Measurements from ENCODE around the gene UBAC1.

UBAC1 gene

GRCh38 chr9:135998016-135998380, 36.8 kb upstream of the UBAC1 start:
- Histone ChIP-seq H3K4me2 (ENCODE audit: low read length) (no peak overlapping the region), H3K4me3 (ENCODE audit: low read length) (no peak overlapping the region), H3K9me3 (ENCODE audit: control insufficient read depth, insufficient read depth, low read length) (no peaks in the 10 kb centered on the region), H3K27me3 (ENCODE audit: control insufficient read depth, low read length) (no peaks in the 10 kb centered on the region), H3K4me1 (ENCODE audit: control insufficient read depth, low read length) (peaks cover 3% of the 10 kb centered on the region), H3F3A (ENCODE audit: control insufficient read depth, insufficient read depth) (no peaks in the 10 kb centered on the region), H3K36me3 (ENCODE audit: control insufficient read depth, low read length) (no peaks in the 10 kb centered on the region), H4K20me1 (ENCODE audit: control insufficient read depth, insufficient read depth, low read depth, low read length) (no peaks in the 10 kb centered on the region), H3K9me2 (replicated peaks; ENCODE audit: control insufficient read depth, low read length) (no peaks in the 10 kb centered on the region), H3K79me2 (ENCODE audit: control insufficient read depth, low read length) (no peaks in the 10 kb centered on the region), H3K27ac (ENCODE audit: low read depth, low read length) (no peak overlapping the region)
- no peak for TF ChIP-seq CTCF (IDR thresholded peaks at IDR 0.05; ENCODE audit: low read depth, low read length, poor library complexity, severe bottlenecking)
- TF ChIP-seq EZH2phosphoT487 (IDR thresholded peaks at IDR 0.05; ENCODE audit: borderline replicate concordance, low read length), result no peak

- no peaks in the 10 kb centered on the region for H3K36me3 ChIP-seq (ENCODE audit: control insufficient read depth, low read length)
- H3K4me2 ChIP-seq (ENCODE audit: low read length), result no peak overlapping the region
- H3K79me2 ChIP-seq (ENCODE audit: control insufficient read depth, low read length), result no peaks in the 10 kb centered on the region
- no peaks in the 10 kb centered on the region for H3F3A ChIP-seq (ENCODE audit: control insufficient read depth, insufficient read depth)
- H4K20me1 ChIP-seq (ENCODE audit: control insufficient read depth, insufficient read depth, low read depth, low read length), result no peaks in the 10 kb centered on the region
- no peak for TF ChIP-seq CTCF (IDR thresholded peaks at IDR 0.05; ENCODE audit: low read depth, low read length, poor library complexity, severe bottlenecking)
- no peak for TF ChIP-seq EZH2phosphoT487 (IDR thresholded peaks at IDR 0.05; ENCODE audit: borderline replicate concordance, low read length)
- H3K27ac ChIP-seq (ENCODE audit: low read depth, low read length), result no peak overlapping the region
- no peaks in the 10 kb centered on the region for H3K27me3 ChIP-seq (ENCODE audit: control insufficient read depth, low read length)
- no peaks in the 10 kb centered on the region for H3K9me3 ChIP-seq (ENCODE audit: control insufficient read depth, insufficient read depth, low read length)
- H3K9me2 ChIP-seq (replicated peaks; ENCODE audit: control insufficient read depth, low read length), result no peaks in the 10 kb centered on the region
- H3K4me1 ChIP-seq (ENCODE audit: control insufficient read depth, low read length), result peaks cover 10% of the 10 kb centered on the region
- H3K4me3 ChIP-seq (ENCODE audit: low read length), result no peak overlapping the region
Observed at GRCh38 chr9:135997090-135998015, 36.2 kb upstream of the UBAC1 start.

GRCh38 chr9:135995816-135996215, 34.6 kb upstream of the UBAC1 start:
- Histone ChIP-seq H3K9me3 (ENCODE audit: control insufficient read depth, insufficient read depth, low read length) (no peaks in the 10 kb centered on the region), H4K20me1 (ENCODE audit: control insufficient read depth, insufficient read depth, low read depth, low read length) (no peaks in the 10 kb centered on the region), H3K36me3 (ENCODE audit: control insufficient read depth, low read length) (no peaks in the 10 kb centered on the region), H3K4me2 (ENCODE audit: low read length) (no peak overlapping the region), H3K79me2 (ENCODE audit: control insufficient read depth, low read length) (no peaks in the 10 kb centered on the region), H3K27ac (ENCODE audit: low read depth, low read length) (no peak overlapping the region), H3K4me1 (ENCODE audit: control insufficient read depth, low read length) (peaks cover 13% of the 10 kb centered on the region), H3F3A (ENCODE audit: control insufficient read depth, insufficient read depth) (no peaks in the 10 kb centered on the region), H3K4me3 (ENCODE audit: low read length) (no peak overlapping the region), H3K9me2 (replicated peaks; ENCODE audit: control insufficient read depth, low read length) (no peaks in the 10 kb centered on the region), H3K27me3 (ENCODE audit: control insufficient read depth, low read length) (no peaks in the 10 kb centered on the region)
- TF ChIP-seq CTCF (IDR thresholded peaks at IDR 0.05; ENCODE audit: low read depth, low read length, poor library complexity, severe bottlenecking), result no peak
- no peak for TF ChIP-seq EZH2phosphoT487 (IDR thresholded peaks at IDR 0.05; ENCODE audit: borderline replicate concordance, low read length)
